Progenitor cell of endocrine pancreas (in vitro differentiated cells): ENCODE results near the gene INMT. TPM values are rescaled to one million over a fixed set of nuclear protein-coding genes. Genes with fewer than 3 reads are reported as not detected.

Source experiments
- DNase-seq: peaks from one replicate; pipeline ENCODE4 v3.0.0; 2021; ENCODE audit warnings: low spot score; ENCODE audit not compliant: unreplicated experiment
- H3K27ac Mint-ChIP-seq: 2 replicates; pipeline ENCODE4 v1.8.0; 2021; ENCODE audit warnings: mild to moderate bottlenecking, moderate library complexity, mixed read lengths
- H3K27me3 Mint-ChIP-seq: 2 replicates; pipeline ENCODE4 v1.8.0; 2021; ENCODE audit warnings: mixed read lengths
- H3K36me3 Mint-ChIP-seq: 2 replicates; pipeline ENCODE4 v1.8.0; 2022; ENCODE audit warnings: mixed read lengths; ENCODE audit not compliant: insufficient read depth
- H3K4me1 Mint-ChIP-seq: 2 replicates; pipeline ENCODE4 v1.8.0; 2021; ENCODE audit warnings: low read depth, mixed read lengths
- H3K4me3 Mint-ChIP-seq: 2 replicates; pipeline ENCODE4 v1.8.0; 2021; ENCODE audit warnings: low read depth, mild to moderate bottlenecking, moderate library complexity, mixed read lengths
- H3K9me3 Mint-ChIP-seq: 2 replicates; pipeline ENCODE4 v1.8.0; 2021; ENCODE audit warnings: low read depth, mixed read lengths
- total RNA-seq: library from RNA; stranded (reverse); gene quantifications from 2 replicates; pipeline ENCODE4 v1.2.1, GENCODE V29; 2021
- TF ChIP-seq, protein P1 (sequence below): fragments of 200-600 bp; sonication (generic); IDR thresholded peaks from one replicate; pipeline ENCODE4 v1.5.0; 2021; ENCODE audit warnings: antibody characterized with exemption, mild to moderate bottlenecking; ENCODE audit not compliant: unreplicated experiment

The INMT gene
- total RNA-seq, 1 donor from 2014 or later: 2.9 TPM

DNA sequence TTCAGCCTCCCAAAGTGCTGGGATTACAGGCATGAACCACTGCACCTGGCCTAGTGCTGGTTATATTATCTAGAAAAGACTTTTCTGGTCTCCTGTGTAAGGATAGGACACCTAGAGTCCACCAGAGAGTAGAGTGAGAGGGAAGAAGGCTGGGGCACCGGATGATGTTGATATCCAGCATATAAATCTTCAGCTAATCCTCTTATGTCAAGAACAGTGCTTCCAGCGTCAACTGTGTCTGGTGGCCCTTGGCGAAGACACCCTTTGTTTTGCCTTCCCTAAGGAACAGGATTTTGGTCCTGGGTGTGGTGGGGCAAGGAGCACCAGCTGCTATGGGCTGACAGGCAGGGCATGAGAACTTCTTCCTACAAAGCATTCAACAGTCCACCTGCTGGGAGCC is 16.3 kb upstream of the INMT start:
- no peak overlapping the region for H3K27ac Mint-ChIP-seq
- H3K36me3 Mint-ChIP-seq: no peaks in the 10 kb centered on the region
- no peak for DNase-seq
- TF ChIP-seq, protein P1, sequence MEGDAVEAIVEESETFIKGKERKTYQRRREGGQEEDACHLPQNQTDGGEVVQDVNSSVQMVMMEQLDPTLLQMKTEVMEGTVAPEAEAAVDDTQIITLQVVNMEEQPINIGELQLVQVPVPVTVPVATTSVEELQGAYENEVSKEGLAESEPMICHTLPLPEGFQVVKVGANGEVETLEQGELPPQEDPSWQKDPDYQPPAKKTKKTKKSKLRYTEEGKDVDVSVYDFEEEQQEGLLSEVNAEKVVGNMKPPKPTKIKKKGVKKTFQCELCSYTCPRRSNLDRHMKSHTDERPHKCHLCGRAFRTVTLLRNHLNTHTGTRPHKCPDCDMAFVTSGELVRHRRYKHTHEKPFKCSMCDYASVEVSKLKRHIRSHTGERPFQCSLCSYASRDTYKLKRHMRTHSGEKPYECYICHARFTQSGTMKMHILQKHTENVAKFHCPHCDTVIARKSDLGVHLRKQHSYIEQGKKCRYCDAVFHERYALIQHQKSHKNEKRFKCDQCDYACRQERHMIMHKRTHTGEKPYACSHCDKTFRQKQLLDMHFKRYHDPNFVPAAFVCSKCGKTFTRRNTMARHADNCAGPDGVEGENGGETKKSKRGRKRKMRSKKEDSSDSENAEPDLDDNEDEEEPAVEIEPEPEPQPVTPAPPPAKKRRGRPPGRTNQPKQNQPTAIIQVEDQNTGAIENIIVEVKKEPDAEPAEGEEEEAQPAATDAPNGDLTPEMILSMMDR: no peak
- H3K27me3 Mint-ChIP-seq: no peaks in the 10 kb centered on the region
- H3K9me3 Mint-ChIP-seq: no peaks in the 10 kb centered on the region
- H3K4me3 Mint-ChIP-seq: no peak overlapping the region
- no peaks in the 10 kb centered on the region for H3K4me1 Mint-ChIP-seq

DNA sequence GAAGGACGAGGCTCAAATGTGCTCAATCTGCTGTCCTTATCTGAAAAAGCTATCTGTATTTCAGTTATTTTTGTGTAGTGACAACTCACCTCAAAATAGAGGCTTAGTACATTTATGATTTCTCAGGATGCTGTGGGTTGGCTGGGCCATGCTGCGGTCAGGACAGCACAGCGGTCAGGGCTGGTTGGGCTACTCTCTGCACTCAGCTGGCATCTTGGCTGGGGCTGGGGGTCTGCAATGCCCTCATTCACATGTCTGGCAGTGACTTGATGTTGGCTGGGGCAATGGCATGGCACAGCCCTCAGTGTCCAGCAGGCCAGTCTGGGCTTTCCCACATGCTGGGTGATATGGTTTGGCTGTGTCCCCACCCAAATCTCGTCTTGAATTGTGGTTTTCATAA is 15.6 kb upstream of the INMT start:
- no peaks in the 10 kb centered on the region for H3K36me3 Mint-ChIP-seq

DNA sequence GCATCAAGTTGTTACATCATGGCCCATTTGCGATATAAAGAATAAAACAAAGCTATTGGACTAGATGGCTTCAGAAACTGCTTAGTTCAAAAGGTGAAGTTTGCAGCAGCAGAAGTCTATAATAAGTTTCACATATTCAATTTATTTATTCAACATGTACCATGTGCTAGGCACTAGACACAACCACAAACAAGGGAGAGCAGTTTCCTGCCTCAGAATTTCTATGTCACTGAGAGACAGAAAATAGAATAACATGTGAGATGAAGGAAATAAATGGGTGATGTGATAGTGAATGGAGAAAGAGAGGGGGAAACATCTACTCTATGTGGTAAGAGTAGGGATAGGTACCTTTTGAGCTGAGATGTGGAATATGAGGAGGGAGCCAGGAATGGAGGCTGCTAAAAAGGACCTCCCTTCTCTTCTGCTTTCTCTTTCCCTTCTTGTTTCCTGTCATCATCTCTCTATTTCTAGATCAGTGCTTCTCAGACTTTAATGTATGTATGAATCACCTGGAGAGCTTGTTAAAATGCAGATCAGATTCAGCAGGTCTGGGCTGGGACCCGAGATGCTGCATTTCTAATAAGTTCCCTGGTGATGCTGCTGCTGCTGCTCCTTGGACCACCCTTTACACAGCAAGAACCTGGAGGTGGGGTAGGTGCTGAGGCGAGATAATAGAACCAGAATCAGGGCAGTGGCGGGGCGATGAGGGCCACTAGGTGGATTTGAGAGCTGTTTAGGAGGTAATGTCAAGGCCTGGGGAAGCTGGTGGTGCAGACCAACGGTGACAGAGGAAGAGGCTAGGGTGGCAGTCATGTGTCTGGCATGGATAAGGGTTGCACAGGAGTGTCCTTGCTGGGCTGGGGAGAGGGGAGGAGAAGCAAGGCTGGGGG is 13.7 kb upstream of the INMT start:
- Mint-ChIP-seq H3K4me1 (no peaks in the 10 kb centered on the region), H3K27me3 (no peaks in the 10 kb centered on the region), H3K27ac (no peak overlapping the region), H3K4me3 (no peak overlapping the region), H3K9me3 (no peaks in the 10 kb centered on the region), H3K36me3 (no peaks in the 10 kb centered on the region)
- TF ChIP-seq, protein P1: no peak
- no peak for DNase-seq

More for the DNA sequence above, 15.6 kb upstream of the INMT start:
- Mint-ChIP-seq H3K9me3 (no peaks in the 10 kb centered on the region), H3K27me3 (no peaks in the 10 kb centered on the region), H3K27ac (no peak overlapping the region), H3K4me1 (no peaks in the 10 kb centered on the region), H3K4me3 (no peak overlapping the region)
- DNase-seq: no peak
- TF ChIP-seq, protein P1: no peak

DNA sequence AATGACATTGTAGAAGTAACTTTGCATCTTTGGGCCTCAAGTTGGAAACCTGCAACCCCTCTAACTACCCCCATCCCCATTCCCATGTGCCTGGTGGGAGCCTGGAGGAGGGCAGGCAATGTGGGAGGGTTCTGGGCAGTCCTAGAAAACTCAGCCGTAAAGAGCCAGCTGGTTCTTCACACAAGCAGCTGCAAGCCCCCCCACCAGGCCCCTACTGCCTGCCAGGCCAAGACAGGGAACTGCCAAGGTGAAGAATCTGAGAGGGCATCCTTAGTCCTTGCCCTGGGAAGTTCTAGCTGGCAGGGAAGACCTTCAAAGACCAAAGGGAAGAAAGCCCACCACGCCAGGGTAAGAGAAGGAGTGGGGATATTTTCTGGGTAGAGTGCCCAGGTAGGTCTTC is 12.2 kb upstream of the INMT start:
- no peak for DNase-seq
- no peaks in the 10 kb centered on the region for H3K9me3 Mint-ChIP-seq
- H3K4me1 Mint-ChIP-seq: no peaks in the 10 kb centered on the region
- no peak overlapping the region for H3K27ac Mint-ChIP-seq
- no peak overlapping the region for H3K4me3 Mint-ChIP-seq
- H3K27me3 Mint-ChIP-seq: no peaks in the 10 kb centered on the region
- H3K36me3 Mint-ChIP-seq: no peaks in the 10 kb centered on the region
- TF ChIP-seq, protein P1: no peak

DNA sequence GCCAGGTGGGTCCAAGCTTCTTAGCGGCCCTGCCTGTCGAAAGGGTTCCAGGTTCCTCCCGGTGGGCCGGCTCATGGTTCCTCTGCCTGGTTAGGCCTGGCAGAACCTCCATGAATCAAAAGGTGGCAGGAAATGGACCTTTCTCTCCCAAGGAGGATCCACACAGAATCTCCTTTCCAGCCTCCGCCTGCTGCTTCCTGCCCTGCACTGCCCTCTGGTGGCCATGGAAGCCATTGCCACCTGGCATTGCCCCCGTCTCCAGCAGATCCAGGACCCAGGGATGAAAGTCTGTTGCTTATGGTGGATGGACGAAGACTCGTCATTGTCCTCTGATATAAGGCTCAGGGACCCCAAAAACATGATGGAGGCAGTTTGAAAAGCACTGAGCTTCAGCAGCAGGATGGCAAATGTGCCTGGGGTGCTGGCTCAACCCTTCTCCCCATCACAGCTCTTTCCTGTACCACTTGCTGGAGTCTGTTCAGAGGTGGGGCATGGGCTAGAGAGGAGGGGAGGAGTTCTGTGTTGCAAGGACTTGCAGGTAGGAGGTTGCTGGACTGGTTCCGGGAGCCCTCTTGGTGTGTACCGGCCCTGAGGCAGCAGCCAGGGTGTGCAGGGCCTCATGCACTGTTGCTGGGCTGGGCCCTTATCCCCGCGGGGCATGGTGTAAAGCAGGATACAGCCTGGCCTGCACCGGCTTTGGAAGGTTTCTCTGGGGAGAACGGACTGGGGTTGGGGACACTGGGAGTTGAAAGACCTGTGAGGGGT is 11.3 kb upstream of the INMT start:
- no peaks in the 10 kb centered on the region for H3K27me3 Mint-ChIP-seq
- peak; percentile 77 for DNase-seq

More for the DNA sequence above, 11.3 kb upstream of the INMT start:
- Mint-ChIP-seq H3K4me3 (no peak overlapping the region), H3K9me3 (no peaks in the 10 kb centered on the region), H3K4me1 (no peaks in the 10 kb centered on the region), H3K27ac (no peak overlapping the region), H3K36me3 (no peaks in the 10 kb centered on the region)
- TF ChIP-seq, protein P1: no peak
